ENCODE results near the gene SNTN. TPM values are rescaled to one million over a fixed set of nuclear protein-coding genes. Genes with fewer than 3 reads are reported as not detected.

Gene SNTN
- polyA plus RNA-seq, 1 donor from 2014 or later = not detected

DNA sequence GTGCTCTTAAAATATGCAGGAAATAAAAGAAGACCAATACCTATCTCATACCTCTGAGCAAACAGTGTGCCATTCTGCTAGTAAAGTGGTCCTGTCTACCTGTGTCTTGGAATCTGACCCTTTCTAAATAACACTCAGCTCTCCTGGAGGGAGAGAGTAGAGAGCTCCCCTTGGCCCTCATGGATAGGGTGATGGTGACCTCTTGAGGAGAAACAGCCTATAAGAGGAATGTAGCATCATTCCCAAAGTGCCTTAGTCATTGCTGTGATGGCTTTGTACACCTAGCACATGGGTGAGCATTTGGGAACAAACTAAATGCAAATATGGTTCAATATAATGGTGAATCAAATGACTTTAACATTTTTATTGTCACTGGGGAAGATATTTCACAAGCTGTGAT, 10.0 kb downstream of the SNTN start:
- no peak overlapping the region for H3K27ac ChIP-seq (ENCODE audit: low read length)
- H4K20me1 ChIP-seq (ENCODE audit: insufficient read depth) = no peaks in the 10 kb centered on the region
- H2AFZ ChIP-seq (ENCODE audit: low read depth, low read length) = no peak overlapping the region
- no peaks in the 10 kb centered on the region for H3K9me3 ChIP-seq (ENCODE audit: low read length)
- no peak overlapping the region for H3K4me3 ChIP-seq (ENCODE audit: low read length)
- H3K79me2 ChIP-seq (replicated peaks; ENCODE audit: insufficient read depth, low read length) = no peaks in the 10 kb centered on the region
- H3K4me2 ChIP-seq (ENCODE audit: low read length) = no peak overlapping the region
- no peaks in the 10 kb centered on the region for H3K36me3 ChIP-seq (ENCODE audit: insufficient read depth, low read length)
- no peaks in the 10 kb centered on the region for H3F3A ChIP-seq (ENCODE audit: insufficient read depth, low read length, poor library complexity, severe bottlenecking)
- H3K9me2 ChIP-seq (ENCODE audit: insufficient read depth, low read length) = no peaks in the 10 kb centered on the region
- TF ChIP-seq POLR2AphosphoS5 (IDR thresholded peaks at IDR 0.05) (no peak), EP300 (conservative IDR thresholded peaks at IDR 0.05; ENCODE audit: poor library complexity, severe bottlenecking) (no peak), RAD21 (conservative IDR thresholded peaks at IDR 0.05) (peak; percentile 46), MXI1 (conservative IDR thresholded peaks at IDR 0.05; ENCODE audit: poor library complexity, severe bottlenecking) (no peak), SMC3 (conservative IDR thresholded peaks at IDR 0.05; ENCODE audit: poor library complexity) (peak; percentile 39), TAF1 (IDR thresholded peaks at IDR 0.05; ENCODE audit: low read depth) (no peak), EZH2 (IDR thresholded peaks at IDR 0.05; ENCODE audit: borderline replicate concordance, insufficient read depth, low read length, poor library complexity, severe bottlenecking) (no peak)
- TF ChIP-seq, protein P1, sequence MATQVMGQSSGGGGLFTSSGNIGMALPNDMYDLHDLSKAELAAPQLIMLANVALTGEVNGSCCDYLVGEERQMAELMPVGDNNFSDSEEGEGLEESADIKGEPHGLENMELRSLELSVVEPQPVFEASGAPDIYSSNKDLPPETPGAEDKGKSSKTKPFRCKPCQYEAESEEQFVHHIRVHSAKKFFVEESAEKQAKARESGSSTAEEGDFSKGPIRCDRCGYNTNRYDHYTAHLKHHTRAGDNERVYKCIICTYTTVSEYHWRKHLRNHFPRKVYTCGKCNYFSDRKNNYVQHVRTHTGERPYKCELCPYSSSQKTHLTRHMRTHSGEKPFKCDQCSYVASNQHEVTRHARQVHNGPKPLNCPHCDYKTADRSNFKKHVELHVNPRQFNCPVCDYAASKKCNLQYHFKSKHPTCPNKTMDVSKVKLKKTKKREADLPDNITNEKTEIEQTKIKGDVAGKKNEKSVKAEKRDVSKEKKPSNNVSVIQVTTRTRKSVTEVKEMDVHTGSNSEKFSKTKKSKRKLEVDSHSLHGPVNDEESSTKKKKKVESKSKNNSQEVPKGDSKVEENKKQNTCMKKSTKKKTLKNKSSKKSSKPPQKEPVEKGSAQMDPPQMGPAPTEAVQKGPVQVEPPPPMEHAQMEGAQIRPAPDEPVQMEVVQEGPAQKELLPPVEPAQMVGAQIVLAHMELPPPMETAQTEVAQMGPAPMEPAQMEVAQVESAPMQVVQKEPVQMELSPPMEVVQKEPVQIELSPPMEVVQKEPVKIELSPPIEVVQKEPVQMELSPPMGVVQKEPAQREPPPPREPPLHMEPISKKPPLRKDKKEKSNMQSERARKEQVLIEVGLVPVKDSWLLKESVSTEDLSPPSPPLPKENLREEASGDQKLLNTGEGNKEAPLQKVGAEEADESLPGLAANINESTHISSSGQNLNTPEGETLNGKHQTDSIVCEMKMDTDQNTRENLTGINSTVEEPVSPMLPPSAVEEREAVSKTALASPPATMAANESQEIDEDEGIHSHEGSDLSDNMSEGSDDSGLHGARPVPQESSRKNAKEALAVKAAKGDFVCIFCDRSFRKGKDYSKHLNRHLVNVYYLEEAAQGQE (IDR thresholded peaks at IDR 0.05; ENCODE audit: borderline replicate concordance) = no peak
- TF ChIP-seq, protein P2, sequence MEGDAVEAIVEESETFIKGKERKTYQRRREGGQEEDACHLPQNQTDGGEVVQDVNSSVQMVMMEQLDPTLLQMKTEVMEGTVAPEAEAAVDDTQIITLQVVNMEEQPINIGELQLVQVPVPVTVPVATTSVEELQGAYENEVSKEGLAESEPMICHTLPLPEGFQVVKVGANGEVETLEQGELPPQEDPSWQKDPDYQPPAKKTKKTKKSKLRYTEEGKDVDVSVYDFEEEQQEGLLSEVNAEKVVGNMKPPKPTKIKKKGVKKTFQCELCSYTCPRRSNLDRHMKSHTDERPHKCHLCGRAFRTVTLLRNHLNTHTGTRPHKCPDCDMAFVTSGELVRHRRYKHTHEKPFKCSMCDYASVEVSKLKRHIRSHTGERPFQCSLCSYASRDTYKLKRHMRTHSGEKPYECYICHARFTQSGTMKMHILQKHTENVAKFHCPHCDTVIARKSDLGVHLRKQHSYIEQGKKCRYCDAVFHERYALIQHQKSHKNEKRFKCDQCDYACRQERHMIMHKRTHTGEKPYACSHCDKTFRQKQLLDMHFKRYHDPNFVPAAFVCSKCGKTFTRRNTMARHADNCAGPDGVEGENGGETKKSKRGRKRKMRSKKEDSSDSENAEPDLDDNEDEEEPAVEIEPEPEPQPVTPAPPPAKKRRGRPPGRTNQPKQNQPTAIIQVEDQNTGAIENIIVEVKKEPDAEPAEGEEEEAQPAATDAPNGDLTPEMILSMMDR (IDR thresholded peaks at IDR 0.05; ENCODE audit: poor library complexity, severe bottlenecking) = no peak
- H3K9ac ChIP-seq (ENCODE audit: low read length) = no peak overlapping the region
- H3K27me3 ChIP-seq (ENCODE audit: insufficient read depth, low read depth, low read length) = no peaks in the 10 kb centered on the region

GRCh38 chr3:63670544-63670943, 18.1 kb downstream of the SNTN start:
- Histone ChIP-seq H3K4me2 (ENCODE audit: low read length) (no peak overlapping the region), H4K20me1 (ENCODE audit: insufficient read depth) (no peaks in the 10 kb centered on the region), H3K36me3 (ENCODE audit: insufficient read depth, low read length) (no peaks in the 10 kb centered on the region), H3K9me3 (ENCODE audit: low read length) (no peaks in the 10 kb centered on the region), H3K27me3 (ENCODE audit: insufficient read depth, low read depth, low read length) (no peaks in the 10 kb centered on the region), H3K4me3 (ENCODE audit: low read length) (no peak overlapping the region), H3K79me2 (replicated peaks; ENCODE audit: insufficient read depth, low read length) (no peaks in the 10 kb centered on the region), H3K9ac (ENCODE audit: low read length) (no peak overlapping the region), H2AFZ (ENCODE audit: low read depth, low read length) (no peak overlapping the region), H3K27ac (ENCODE audit: low read length) (no peak overlapping the region), H3K9me2 (ENCODE audit: insufficient read depth, low read length) (no peaks in the 10 kb centered on the region), H3F3A (ENCODE audit: insufficient read depth, low read length, poor library complexity, severe bottlenecking) (no peaks in the 10 kb centered on the region)
- TF ChIP-seq RAD21 (conservative IDR thresholded peaks at IDR 0.05) (no peak), MXI1 (conservative IDR thresholded peaks at IDR 0.05; ENCODE audit: poor library complexity, severe bottlenecking) (no peak), SMC3 (conservative IDR thresholded peaks at IDR 0.05; ENCODE audit: poor library complexity) (no peak), EP300 (conservative IDR thresholded peaks at IDR 0.05; ENCODE audit: poor library complexity, severe bottlenecking) (no peak), POLR2AphosphoS5 (IDR thresholded peaks at IDR 0.05) (no peak), EZH2 (IDR thresholded peaks at IDR 0.05; ENCODE audit: borderline replicate concordance, insufficient read depth, low read length, poor library complexity, severe bottlenecking) (no peak)
- TF ChIP-seq, protein P1 (IDR thresholded peaks at IDR 0.05; ENCODE audit: borderline replicate concordance) = no peak
- TF ChIP-seq, protein P2 (IDR thresholded peaks at IDR 0.05; ENCODE audit: poor library complexity, severe bottlenecking) = no peak

All from neural cell (in vitro differentiated cells).